ENCODE data around the gene HTR3C.

DNA sequence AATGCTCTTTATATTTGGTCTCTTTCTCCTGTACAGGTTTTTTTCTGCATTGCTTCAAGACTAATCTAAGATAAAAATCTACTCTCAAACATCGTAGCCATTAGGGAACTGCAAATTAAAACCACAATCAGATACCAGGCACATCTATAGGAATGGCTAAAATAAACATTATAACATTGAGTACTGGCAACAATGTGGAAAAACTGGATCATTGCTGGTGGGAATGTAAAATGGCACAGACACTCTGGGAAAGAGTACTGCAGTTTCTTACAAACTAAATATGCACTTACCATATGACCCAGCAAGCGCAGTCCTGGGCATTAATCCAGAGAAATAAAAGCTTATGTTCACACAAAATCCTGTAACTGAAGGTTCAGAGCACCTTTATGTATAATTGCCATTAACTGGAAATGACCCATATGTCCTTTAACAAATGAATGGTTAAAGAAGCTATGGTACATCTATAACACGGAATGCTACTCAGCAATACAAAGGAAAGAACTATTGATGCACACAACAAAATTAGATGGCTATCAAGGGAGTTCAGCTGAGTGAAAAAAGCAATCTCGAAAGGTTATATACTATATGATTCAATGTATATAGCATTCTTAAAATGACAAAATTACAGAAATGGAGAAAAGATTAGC lies 41.5 kb upstream of the HTR3C start:
- TF ChIP-seq POLR2AphosphoS5 (IDR thresholded peaks at IDR 0.05; ENCODE audit: low read depth, low read length) (no peak), JUND (IDR thresholded peaks at IDR 0.05) (no peak), CTCF (IDR thresholded peaks at IDR 0.05) (no peak), EZH2phosphoT487 (IDR thresholded peaks at IDR 0.05; ENCODE audit: borderline replicate concordance, low read depth) (no peak), ZBTB33 (IDR thresholded peaks at IDR 0.05; ENCODE audit: borderline replicate concordance, low read depth) (no peak), CHD2 (IDR thresholded peaks at IDR 0.05; ENCODE audit: low read length, partially characterized antibody) (no peak), GATA2 (CRISPR knock-in tag; IDR thresholded peaks at IDR 0.05) (no peak), YY1 (IDR thresholded peaks at IDR 0.05; ENCODE audit: low read depth) (no peak), EP300 (IDR thresholded peaks at IDR 0.05; ENCODE audit: borderline replicate concordance in 1 of 2, low read depth in 1 of 2, low read length in 1 of 2) (no peak), RAD21 (IDR thresholded peaks at IDR 0.05; ENCODE audit: low read length) (no peak), RFX5 (IDR thresholded peaks at IDR 0.05; ENCODE audit: low read length) (no peak), SIN3A (IDR thresholded peaks at IDR 0.05; ENCODE audit: borderline replicate concordance, low read depth, low read length) (no peak), FOXJ3 (CRISPR knock-in tag; IDR thresholded peaks at IDR 0.05) (no peak), SMC3 (IDR thresholded peaks at IDR 0.05; ENCODE audit: low read depth, low read length) (no peak)
